Neuron (in vitro differentiated cells): ENCODE measurements around the gene KRT17.
"Not testable (repeated sequence)": the region's sequence is repeated elsewhere in the genome, so short reads cannot be mapped to it uniquely, and the experiment has no call there.

Experiments
- H2AFZ ChIP-seq: one replicate; pipeline ENCODE4 v1.6.1; 2013; ENCODE audit warnings: low read depth, mild to moderate bottlenecking, inconsistent platforms, low read length, moderate library complexity
- H3K27me3 ChIP-seq: one replicate; pipeline ENCODE4 v1.6.1; 2013; ENCODE audit warnings: low read length; ENCODE audit not compliant: insufficient read depth
- H3K36me3 ChIP-seq: one replicate; pipeline ENCODE4 v1.6.1; 2013; ENCODE audit warnings: low read length; ENCODE audit not compliant: insufficient read depth
- H3K4me1 ChIP-seq: one replicate; pipeline ENCODE4 v1.6.1; 2013; ENCODE audit warnings: low read length; ENCODE audit not compliant: insufficient read depth
- H3K4me3 ChIP-seq: 2 replicates; pipeline ENCODE4 v1.5.1; 2013; ENCODE audit warnings: mild to moderate bottlenecking, low read length, moderate library complexity
- H3K9me3 ChIP-seq: one replicate; pipeline ENCODE4 v1.6.1; 2013; ENCODE audit warnings: low read length

Gene KRT17

DNA sequence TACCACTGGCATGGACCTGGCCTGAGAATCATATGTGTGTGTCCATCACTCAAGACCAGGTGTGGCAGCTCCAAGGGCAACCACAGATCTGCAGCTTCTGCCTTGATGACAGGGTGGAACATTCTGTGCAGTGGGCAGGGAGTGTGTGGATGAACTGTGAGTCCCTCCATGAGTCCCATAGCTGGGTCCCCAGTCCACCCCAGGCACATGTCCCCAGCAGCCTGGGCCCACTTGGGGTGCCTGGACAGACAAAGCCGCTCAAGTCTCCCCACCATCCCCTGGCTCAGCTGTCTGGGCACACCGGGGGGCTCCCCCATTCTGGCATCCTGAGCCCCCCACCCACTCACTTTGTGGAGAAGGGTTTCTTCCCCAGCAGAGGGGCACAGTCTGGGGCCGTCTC, 7.2 kb downstream of the KRT17 start:
- H3K4me1 ChIP-seq: no peaks in the 10 kb centered on the region
- H3K4me3 ChIP-seq: no peak overlapping the region
- no peaks in the 10 kb centered on the region for H3K9me3 ChIP-seq
- no peak overlapping the region for H2AFZ ChIP-seq
- H3K36me3 ChIP-seq: no peaks in the 10 kb centered on the region
- H3K27me3 ChIP-seq: no peaks in the 10 kb centered on the region

GRCh38 chr17:41616486-41616885, 7.9 kb downstream of the KRT17 start:
- H3K4me1 ChIP-seq: not testable (repeated sequence)

DNA sequence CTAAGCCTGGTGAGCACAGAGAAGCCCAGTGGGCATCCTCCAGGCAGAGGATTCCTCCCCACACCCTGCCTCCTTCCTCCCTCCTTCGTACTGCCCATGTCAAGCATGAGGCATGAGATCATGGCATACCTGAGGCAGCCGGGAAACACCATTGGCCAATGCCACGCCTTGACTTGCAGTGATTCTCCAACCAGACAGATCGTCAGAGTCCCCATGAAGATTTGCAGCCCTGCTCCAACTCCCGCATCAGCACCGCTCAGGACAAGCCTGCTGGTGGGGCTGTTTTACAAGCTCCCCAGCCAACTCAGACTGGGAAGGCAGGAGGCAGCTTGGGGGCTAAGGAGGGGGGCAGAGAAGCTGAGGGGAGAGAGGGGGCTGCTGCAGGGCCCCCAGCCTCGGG, 8.9 kb downstream of the KRT17 start:
- Histone ChIP-seq H3K9me3 (no peaks in the 10 kb centered on the region), H3K36me3 (no peaks in the 10 kb centered on the region)

More at GRCh38 chr17:41616486-41616885, 7.9 kb downstream of the KRT17 start:
- not testable (repeated sequence) for H3K4me3 ChIP-seq, H3K27me3 ChIP-seq, H3K9me3 ChIP-seq, H2AFZ ChIP-seq, H3K36me3 ChIP-seq

DNA sequence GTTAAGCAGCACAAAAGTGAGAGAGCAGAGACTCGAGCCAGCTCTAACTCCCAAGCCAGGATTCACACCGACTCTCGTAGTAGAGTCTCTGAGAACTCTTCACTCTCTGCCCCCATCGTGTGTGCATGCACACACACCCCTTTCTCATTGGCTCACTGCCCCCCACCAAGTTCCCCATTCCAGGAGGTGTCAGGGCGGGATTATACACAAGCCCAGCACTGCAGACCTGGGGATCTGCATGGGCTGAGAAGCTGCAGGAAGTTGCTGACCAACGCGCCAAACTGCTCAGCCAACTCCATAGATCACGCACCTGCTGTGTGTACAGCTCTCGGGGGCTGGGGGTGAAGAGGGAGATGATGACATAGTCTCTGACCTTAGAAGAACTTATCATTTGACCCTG, 9.6 kb downstream of the KRT17 start:
- H3K4me1 ChIP-seq, H3K4me3 ChIP-seq, H3K9me3 ChIP-seq, H3K27me3 ChIP-seq, H3K36me3 ChIP-seq, H2AFZ ChIP-seq: not testable (repeated sequence)

More for the DNA sequence above, 8.9 kb downstream of the KRT17 start:
- Histone ChIP-seq H2AFZ (no peak overlapping the region), H3K4me3 (no peak overlapping the region), H3K27me3 (no peaks in the 10 kb centered on the region), H3K4me1 (no peaks in the 10 kb centered on the region)

GRCh38 chr17:41614098-41614497, 10.3 kb downstream of the KRT17 start:
- H2AFZ ChIP-seq: no peak overlapping the region
- H3K27me3 ChIP-seq: no peaks in the 10 kb centered on the region
- no peaks in the 10 kb centered on the region for H3K4me1 ChIP-seq
- H3K4me3 ChIP-seq: no peak overlapping the region
- H3K9me3 ChIP-seq: no peaks in the 10 kb centered on the region
- H3K36me3 ChIP-seq: no peaks in the 10 kb centered on the region

- no peaks in the 10 kb centered on the region for H3K4me1 ChIP-seq
- H2AFZ ChIP-seq: no peak overlapping the region
- H3K36me3 ChIP-seq: no peaks in the 10 kb centered on the region
- peaks cover 2% of the 10 kb centered on the region for H3K9me3 ChIP-seq
- H3K27me3 ChIP-seq: no peaks in the 10 kb centered on the region
- H3K4me3 ChIP-seq: no peak overlapping the region
These were observed 10.9 kb downstream of the KRT17 start for GRCh38 chr17:41613277-41614082.

DNA sequence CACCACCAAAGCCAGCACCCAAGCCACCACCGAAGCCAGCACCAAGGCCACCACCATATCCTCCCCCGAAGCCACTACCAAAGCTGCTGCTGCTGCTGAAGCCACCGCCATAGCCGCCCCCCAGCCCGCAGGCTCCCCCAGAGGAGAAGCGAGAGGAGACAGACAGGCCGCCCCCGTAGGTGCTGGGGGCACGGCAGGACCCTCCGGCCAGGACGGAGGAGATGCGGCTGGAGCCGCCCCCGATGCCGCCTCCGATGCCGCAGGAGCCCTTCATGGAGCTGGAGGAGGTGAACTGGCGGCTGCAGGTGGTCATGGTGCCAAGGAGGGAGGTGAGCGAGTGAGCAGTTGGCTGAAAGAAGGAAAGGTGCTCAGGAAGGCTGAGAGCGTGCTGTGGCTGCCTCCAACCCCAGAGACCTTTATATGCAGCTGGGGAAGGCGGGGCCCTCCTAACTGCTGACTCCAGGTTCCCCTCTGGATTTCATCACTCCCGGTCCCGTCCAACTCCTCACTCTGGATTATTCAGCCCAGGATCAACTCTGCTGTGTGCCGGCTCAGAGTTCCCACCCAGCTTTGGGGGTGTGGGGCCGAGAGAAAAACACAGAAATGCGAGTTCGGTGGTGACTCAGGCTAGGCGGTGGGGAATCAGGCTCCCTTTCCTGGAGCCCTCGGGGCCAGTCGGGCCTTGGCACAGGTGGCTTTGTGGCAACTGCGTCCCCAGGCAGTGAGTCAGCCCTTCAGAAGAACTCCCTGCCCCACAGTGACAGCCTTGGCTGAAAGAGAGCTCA, 11.8 kb downstream of the KRT17 start, which contains the start of gene KRT16:
Gene KRT16 (minus strand): TSS at position 392 of the 785 bp plus-strand sequence. CDS start 79 bp downstream, at position 313.
- H3K27me3 ChIP-seq, H2AFZ ChIP-seq, H3K4me1 ChIP-seq, H3K4me3 ChIP-seq, H3K9me3 ChIP-seq, H3K36me3 ChIP-seq: not testable (repeated sequence)

GRCh38 chr17:41610965-41611640, 13.3 kb downstream of the KRT17 start:
- H3K27me3 ChIP-seq: no peaks in the 10 kb centered on the region
- no peaks in the 10 kb centered on the region for H3K4me1 ChIP-seq
- no peak overlapping the region for H2AFZ ChIP-seq
- H3K4me3 ChIP-seq: no peak overlapping the region
- no peaks in the 10 kb centered on the region for H3K36me3 ChIP-seq
- peaks cover 2% of the 10 kb centered on the region for H3K9me3 ChIP-seq

DNA sequence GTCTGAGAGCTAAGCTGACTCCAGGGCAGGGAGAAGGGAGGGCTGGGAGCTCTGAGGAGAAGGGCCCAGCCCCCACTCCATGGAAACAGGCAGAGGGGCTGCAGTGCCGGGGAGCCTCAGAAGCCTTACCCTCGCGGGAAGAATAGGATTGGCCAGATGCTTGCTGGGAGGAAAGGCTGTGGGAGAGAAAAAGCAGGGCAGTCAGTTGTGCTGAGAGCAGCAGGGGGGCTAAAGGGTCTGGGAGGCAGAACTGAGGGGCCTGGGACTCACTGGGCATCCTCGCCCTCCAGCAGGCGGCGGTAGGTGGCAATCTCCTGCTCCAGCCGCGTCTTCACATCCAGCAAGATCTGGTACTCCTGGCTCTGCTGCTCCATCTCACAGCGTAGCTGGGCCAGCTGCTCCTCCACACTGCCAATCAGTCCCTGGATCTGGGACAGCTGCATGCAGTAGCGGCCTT, 14.3 kb downstream of the KRT17 start:
- not testable (repeated sequence) for H3K36me3 ChIP-seq, H3K4me3 ChIP-seq, H3K9me3 ChIP-seq, H2AFZ ChIP-seq, H3K27me3 ChIP-seq, H3K4me1 ChIP-seq

- H3K36me3 ChIP-seq, H3K4me3 ChIP-seq, H3K4me1 ChIP-seq, H3K9me3 ChIP-seq, H3K27me3 ChIP-seq, H2AFZ ChIP-seq: not testable (repeated sequence)
These were observed 17.4 kb downstream of the KRT17 start for GRCh38 chr17:41606930-41607329.

DNA sequence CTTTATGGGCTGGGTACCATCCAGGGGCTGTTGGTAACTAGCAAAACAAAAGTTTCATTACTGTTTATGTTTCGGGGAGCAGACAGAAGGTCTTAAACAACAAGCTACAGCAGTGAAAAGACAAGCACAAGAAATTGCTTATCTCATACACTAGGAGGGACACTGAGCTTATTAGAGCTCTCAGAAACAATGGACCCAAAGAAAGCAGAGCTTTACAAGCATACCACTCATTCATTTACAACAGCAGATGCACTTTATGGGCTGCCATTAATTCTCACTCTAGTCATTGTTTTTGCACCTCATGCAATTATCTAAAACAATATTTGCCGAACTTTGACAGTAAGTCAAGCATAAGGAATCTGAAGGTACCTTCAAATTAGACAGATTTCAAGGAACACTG, 21.9 kb downstream of the KRT17 start:
- Histone ChIP-seq H3K36me3 (no peaks in the 10 kb centered on the region), H3K4me3 (no peak overlapping the region), H3K9me3 (no peaks in the 10 kb centered on the region), H2AFZ (no peak overlapping the region), H3K27me3 (no peaks in the 10 kb centered on the region), H3K4me1 (no peaks in the 10 kb centered on the region)

DNA sequence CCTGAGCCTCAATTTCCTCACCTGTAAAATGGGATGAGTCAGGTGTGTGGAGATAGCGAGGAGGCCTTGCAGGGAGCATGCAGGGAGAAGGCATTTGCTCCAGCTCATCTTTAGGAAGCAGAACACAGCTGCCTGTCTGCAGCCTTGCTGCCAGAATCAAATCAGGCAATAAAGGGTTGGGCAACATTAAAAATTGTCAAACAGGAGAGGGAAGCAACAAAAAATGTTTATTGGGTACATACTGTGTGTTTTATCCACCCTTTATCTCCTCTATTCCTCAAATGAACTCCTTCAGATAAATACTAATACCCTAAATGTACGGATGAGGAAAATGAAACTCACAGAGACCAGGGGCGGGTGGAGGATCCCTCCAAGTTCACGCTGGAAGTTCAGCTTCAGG, 24.1 kb downstream of the KRT17 start:
- no peaks in the 10 kb centered on the region for H3K36me3 ChIP-seq
- no peaks in the 10 kb centered on the region for H3K4me1 ChIP-seq
- H3K9me3 ChIP-seq: no peaks in the 10 kb centered on the region
- no peak overlapping the region for H2AFZ ChIP-seq
- no peak overlapping the region for H3K4me3 ChIP-seq
- H3K27me3 ChIP-seq: no peaks in the 10 kb centered on the region

- Histone ChIP-seq H3K4me3 (no peak overlapping the region), H3K36me3 (no peaks in the 10 kb centered on the region), H3K4me1 (no peaks in the 10 kb centered on the region), H2AFZ (no peak overlapping the region), H3K9me3 (no peaks in the 10 kb centered on the region), H3K27me3 (no peaks in the 10 kb centered on the region)
These were observed 24.7 kb downstream of the KRT17 start for GRCh38 chr17:41599680-41600079.
